GM12875 (cell line): ENCODE results near the gene PRKAR1B.

Experiments
- H3K4me3 ChIP-seq: one replicate; pipeline ENCODE4 v1.5.1; 2011; ENCODE audit warnings: low read depth, low read length, control low read depth
- CTCF ChIP-seq: IDR thresholded peaks from 2 replicates; pipeline ENCODE4 v1.5.1; 2011; ENCODE audit warnings: low read depth, mild to moderate bottlenecking, control low read depth, inconsistent platforms, low read length, moderate library complexity, borderline replicate concordance; ENCODE audit not compliant: insufficient read depth

Gene PRKAR1B

GRCh38 chr7:646487-646886 is 80.6 kb downstream of the PRKAR1B start:
- TF ChIP-seq CTCF, result no peak
- no peak overlapping the region for H3K4me3 ChIP-seq

GRCh38 chr7:645606-646005 is 81.5 kb downstream of the PRKAR1B start:
- H3K4me3 ChIP-seq, result no peak overlapping the region
- TF ChIP-seq CTCF, result no peak

GRCh38 chr7:644381-645305 is 82.4 kb downstream of the PRKAR1B start:
- no peak overlapping the region for H3K4me3 ChIP-seq
- TF ChIP-seq CTCF, result no peak

- no peak for TF ChIP-seq CTCF
- H3K4me3 ChIP-seq, result no peak overlapping the region
Observed at GRCh38 chr7:641966-642365, 85.1 kb downstream of the PRKAR1B start.

- no peak overlapping the region for H3K4me3 ChIP-seq
- TF ChIP-seq CTCF, result no peak
Observed at GRCh38 chr7:641269-641671, 85.8 kb downstream of the PRKAR1B start.

GRCh38 chr7:638256-639011 is 88.6 kb downstream of the PRKAR1B start:
- H3K4me3 ChIP-seq, result no peak overlapping the region
- no peak for TF ChIP-seq CTCF
